ENCODE data around the gene GDPD4.
A peak's percentile ranks its signal among the peaks of the same experiment; 100 is the strongest.

The GDPD4 gene

DNA sequence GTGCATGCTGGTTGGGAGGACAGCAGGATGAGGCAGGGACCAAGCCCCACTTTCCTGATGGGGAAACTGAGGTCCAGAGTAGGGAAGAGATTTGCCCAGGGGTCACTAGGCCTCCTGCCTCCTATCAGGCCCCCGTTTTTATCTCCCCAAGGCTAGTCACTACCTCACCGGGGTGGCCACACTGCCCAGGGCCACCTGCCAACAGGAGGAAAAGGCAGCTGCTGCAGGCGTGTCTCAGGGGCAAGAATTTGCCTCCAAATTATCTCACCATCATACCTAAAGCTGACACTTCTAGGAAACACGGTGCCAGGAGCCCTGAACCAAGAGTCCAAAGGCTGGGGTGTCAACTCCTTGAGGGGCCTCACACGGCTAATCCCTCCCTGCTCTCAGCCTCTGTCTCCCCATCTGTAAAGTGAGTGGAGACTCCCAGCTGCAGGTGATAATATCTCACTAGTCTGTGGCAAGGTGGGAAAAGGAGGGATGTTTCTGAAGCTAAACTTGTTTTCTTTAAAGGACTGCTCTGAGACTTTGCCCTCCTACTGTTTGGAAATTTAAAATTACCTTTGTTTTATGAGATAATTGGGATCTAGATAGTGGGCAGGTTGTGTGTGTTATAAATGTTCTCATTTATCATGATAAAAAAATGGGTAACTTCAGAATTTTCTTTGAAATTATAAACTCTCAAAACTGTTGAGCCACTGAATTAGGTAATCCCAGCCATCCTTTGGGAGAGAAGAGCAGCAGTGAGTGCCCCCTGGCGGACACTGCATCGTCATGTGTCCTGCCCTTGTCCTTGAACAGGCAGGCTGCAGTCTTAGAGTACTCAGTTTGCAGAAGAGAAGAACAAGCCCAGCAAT is 113.5 kb downstream of the GDPD4 start:
- DNase-seq (ENCODE audit: low spot score), result peak; percentile 87
- TF ChIP-seq, protein P1, sequence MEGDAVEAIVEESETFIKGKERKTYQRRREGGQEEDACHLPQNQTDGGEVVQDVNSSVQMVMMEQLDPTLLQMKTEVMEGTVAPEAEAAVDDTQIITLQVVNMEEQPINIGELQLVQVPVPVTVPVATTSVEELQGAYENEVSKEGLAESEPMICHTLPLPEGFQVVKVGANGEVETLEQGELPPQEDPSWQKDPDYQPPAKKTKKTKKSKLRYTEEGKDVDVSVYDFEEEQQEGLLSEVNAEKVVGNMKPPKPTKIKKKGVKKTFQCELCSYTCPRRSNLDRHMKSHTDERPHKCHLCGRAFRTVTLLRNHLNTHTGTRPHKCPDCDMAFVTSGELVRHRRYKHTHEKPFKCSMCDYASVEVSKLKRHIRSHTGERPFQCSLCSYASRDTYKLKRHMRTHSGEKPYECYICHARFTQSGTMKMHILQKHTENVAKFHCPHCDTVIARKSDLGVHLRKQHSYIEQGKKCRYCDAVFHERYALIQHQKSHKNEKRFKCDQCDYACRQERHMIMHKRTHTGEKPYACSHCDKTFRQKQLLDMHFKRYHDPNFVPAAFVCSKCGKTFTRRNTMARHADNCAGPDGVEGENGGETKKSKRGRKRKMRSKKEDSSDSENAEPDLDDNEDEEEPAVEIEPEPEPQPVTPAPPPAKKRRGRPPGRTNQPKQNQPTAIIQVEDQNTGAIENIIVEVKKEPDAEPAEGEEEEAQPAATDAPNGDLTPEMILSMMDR (IDR thresholded peaks at IDR 0.05; ENCODE audit: extremely low read depth, missing control alignments), result peak; percentile 71

DNA sequence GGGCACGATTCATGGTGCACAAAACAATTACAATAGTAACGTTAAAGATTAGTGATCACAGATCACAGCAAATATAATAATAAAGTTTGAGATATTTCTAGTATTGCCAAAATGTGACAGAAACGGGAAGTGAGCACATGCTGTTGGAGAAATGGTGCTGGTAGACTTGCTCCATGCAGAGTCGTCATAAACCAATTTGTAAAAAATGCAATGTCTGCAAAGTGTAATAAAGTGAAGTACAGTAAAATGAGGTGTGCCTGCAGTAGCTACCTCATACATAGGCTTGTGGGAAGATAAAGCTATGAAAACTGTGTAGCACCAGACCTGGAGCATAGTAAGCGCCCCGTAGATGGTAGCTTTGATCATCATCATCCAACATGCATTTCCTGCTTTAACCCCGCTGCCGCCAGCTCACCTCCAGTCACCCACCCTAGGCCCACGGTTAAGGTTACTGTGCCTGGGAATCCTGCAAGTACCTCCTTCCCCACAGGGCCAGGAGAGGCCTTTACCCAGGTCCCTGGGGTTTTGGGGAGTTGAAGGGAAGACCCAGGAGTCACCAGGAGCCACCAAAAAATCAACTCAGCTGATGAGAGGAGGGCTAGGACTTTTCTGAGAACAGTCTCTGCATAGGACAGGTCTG is 114.3 kb downstream of the GDPD4 start:
- TF ChIP-seq, protein P1 (IDR thresholded peaks at IDR 0.05; ENCODE audit: extremely low read depth, missing control alignments), result no peak
- no peak for DNase-seq (ENCODE audit: low spot score)

DNA sequence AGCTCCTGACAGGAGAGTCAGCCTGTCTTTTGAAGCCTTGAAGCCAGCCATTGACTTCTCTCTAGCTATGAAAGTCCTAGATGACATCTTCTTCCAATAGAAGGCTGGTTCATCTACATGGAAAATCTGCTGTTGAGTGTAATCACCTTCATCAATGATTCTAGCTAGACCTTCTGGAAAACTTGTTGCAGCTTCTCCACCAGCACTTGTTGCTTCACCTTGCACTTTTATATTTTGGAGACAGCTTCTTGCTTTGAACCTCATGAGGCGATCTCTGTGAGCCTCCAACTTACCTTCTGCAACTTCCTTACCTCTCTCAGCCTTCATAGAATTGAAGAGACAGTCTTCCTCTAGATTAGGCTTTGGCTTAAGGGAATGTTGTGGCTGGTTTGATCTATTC is 115.2 kb downstream of the GDPD4 start:
- TF ChIP-seq, protein P1 (IDR thresholded peaks at IDR 0.05; ENCODE audit: extremely low read depth, missing control alignments), result no peak
- DNase-seq (ENCODE audit: low spot score), result no peak

DNA sequence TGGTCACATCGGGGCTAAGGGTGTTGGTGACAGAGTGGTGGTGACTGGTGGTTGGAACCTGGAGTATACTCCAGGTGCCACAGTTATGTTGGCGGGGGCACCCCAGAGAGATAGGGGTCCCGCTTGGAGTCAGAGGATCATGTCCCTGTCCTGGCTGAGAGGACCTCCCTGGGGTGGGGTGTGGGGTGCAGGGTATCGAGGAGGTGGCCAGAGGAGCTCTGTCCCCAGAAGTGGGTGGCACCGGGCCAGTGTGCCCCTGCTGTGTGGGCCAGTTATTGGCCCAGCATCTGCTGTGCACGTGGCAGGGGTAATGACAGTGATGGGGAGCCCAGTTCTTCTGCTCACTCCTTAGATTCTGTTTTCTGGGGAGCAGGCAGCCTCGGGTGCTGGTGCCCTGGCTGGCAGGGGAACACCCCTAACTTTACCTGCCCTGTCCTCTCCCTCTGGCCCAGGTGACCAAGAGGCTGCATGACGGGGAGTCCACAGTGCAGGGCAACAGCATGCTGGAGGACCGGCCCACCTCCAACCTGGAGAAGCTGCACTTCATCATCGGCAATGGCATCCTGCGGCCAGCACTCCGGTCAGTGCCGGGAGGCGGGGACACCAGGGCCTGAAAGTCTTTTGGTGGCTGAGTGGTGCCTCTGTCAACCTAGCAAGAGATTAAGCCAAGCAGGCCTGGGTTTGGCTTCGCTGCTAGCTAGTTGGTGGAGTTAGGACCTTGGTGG is 117.2 kb downstream of the GDPD4 start:
- no peak for DNase-seq (ENCODE audit: low spot score)
- TF ChIP-seq, protein P1 (IDR thresholded peaks at IDR 0.05; ENCODE audit: extremely low read depth, missing control alignments), result no peak

DNA sequence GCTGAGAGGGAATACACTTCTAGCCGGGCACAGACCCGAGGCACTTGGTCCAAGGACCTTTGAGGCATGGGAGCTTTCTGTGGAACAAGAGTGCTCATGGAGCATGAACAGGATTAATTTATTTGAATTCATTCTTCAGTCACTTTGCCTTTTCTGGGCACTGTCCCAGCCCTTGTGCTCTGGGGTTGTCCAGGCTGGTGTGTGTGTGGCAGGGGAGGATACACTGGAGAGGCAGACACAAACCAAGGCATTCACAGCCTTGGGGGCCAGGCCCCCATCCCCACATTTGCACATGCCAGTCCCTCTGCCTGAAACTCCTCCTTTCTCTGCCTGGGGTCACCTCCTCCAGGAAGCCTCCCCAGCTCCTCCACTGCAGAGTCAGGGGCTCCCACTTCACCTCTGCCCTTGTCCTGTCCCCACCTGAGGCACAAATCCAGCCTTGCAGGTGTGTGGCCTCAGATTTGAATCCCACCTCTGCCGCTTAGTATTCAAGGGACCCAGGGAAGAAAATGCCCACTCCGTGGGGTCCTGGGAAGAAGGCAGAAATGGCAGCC is 118.0 kb downstream of the GDPD4 start:
- TF ChIP-seq, protein P1 (IDR thresholded peaks at IDR 0.05; ENCODE audit: extremely low read depth, missing control alignments), result no peak
- no peak for DNase-seq (ENCODE audit: low spot score)

DNA sequence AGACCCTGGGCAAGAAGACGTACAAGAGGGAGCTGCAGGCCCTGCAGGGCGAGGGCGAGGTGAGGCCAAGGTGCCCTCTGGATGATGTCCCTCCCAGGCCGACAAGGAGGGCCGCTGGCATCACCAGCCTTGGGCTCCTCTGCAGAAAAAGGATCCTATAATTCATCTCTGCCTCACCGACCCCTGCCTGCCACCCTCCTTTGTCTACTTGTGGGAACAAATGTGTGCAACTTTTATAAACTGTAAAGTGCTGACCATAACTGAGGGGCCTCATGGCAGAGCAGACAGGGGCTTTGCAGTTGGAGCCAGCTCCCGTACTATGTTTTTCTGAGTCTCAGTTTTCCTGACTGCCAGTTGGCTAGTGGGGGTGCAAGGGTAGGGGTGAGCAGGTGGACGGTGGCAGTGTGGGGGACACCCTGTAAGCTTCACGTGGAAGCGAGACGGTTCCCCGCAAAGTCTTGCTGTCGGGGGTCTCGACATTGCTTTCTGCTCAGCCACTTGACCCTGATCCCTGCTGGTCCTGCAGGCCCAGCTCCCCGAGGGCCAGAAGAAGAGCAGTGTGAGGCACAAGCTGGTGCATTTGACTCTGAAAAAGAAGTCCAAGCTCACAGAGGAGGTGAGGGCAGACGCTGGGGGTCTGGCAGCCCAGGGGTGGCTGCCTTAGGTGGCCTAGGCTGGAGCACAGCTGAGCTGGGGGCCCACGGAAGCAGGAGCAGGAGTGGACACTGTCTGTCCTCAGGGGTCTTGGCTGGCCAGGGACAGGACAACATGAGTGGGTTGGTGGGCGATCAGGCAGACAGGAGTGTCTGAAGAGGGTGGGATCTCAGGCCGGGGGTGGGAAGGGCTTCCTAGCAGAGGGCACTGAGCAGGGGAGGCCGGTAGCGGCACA is 118.7 kb downstream of the GDPD4 start:
- TF ChIP-seq, protein P1 (IDR thresholded peaks at IDR 0.05; ENCODE audit: extremely low read depth, missing control alignments), result no peak

More for the DNA sequence above, 118.7 kb downstream of the GDPD4 start:
- DNase-seq (ENCODE audit: low spot score), result no peak
